PFSK-1 (cell line): ENCODE data around the gene FAM221B.

Experiments
- FOXP2 ChIP-seq: optimal IDR thresholded peaks from 2 replicates; pipeline ENCODE3; 2011; ENCODE audit warnings: borderline replicate concordance, control low read depth, inconsistent platforms; ENCODE audit not compliant: insufficient read depth; ENCODE audit errors: extremely low read length, extremely low read depth
- POLR2AphosphoS5 ChIP-seq: IDR thresholded peaks from 2 replicates; pipeline ENCODE4 v1.6.1; 2012; ENCODE audit warnings: low read depth, mild to moderate bottlenecking, control low read depth, low read length, moderate library complexity
- SIN3A ChIP-seq: IDR thresholded peaks from 2 replicates; pipeline ENCODE4 v1.6.1; 2012; ENCODE audit warnings: mild to moderate bottlenecking, low read length, moderate library complexity, borderline replicate concordance; ENCODE audit not compliant: insufficient read depth
- TAF1 ChIP-seq: IDR thresholded peaks from 2 replicates; pipeline ENCODE4 v1.6.1; 2012; ENCODE audit warnings: low read length, control low read depth, borderline replicate concordance; ENCODE audit not compliant: insufficient read depth
- TF ChIP-seq, protein P1 (sequence below), 2 experiments: IDR thresholded peaks; 2 replicates each; pipeline versions ENCODE4 v1.6.1 to v1.8.0; 2011 to 2012; ENCODE audit warnings: low read depth in 2 of 2, low read length in 2 of 2, control low read depth in 1 of 2, inconsistent platforms in 1 of 2, mild to moderate bottlenecking in 1 of 2, moderate library complexity in 1 of 2; ENCODE audit not compliant: insufficient read depth in 1 of 2

FAM221B gene

DNA sequence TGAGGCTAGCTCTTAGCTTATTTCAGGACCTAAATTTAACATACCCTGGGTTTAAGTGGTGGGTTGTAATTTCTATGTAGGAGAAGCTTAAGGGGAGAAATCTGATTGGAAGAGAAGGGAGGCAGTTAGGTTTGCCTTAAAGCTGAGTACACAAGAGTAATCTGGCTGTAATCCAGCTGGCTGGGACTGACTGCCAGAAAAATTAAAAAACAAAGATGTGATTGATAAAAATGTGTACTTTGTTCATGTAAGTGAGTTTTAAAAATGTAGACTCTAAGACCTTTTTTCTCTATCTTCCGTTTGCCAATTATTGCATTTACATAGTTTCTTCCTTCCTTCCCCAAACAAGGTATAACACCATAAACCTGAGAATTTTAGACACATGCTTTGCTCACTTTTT lies 57.0 kb downstream of the FAM221B start:
- no peak for TF ChIP-seq FOXP2
- TF ChIP-seq SIN3A = no peak
- TF ChIP-seq, protein P1, sequence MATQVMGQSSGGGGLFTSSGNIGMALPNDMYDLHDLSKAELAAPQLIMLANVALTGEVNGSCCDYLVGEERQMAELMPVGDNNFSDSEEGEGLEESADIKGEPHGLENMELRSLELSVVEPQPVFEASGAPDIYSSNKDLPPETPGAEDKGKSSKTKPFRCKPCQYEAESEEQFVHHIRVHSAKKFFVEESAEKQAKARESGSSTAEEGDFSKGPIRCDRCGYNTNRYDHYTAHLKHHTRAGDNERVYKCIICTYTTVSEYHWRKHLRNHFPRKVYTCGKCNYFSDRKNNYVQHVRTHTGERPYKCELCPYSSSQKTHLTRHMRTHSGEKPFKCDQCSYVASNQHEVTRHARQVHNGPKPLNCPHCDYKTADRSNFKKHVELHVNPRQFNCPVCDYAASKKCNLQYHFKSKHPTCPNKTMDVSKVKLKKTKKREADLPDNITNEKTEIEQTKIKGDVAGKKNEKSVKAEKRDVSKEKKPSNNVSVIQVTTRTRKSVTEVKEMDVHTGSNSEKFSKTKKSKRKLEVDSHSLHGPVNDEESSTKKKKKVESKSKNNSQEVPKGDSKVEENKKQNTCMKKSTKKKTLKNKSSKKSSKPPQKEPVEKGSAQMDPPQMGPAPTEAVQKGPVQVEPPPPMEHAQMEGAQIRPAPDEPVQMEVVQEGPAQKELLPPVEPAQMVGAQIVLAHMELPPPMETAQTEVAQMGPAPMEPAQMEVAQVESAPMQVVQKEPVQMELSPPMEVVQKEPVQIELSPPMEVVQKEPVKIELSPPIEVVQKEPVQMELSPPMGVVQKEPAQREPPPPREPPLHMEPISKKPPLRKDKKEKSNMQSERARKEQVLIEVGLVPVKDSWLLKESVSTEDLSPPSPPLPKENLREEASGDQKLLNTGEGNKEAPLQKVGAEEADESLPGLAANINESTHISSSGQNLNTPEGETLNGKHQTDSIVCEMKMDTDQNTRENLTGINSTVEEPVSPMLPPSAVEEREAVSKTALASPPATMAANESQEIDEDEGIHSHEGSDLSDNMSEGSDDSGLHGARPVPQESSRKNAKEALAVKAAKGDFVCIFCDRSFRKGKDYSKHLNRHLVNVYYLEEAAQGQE (IDR thresholded peaks at IDR 0.05; ENCODE audit: insufficient read depth in 1 of 2, low read depth in 2 of 2, low read length in 2 of 2) = no peak
- no peak for TF ChIP-seq TAF1
- no peak for TF ChIP-seq POLR2AphosphoS5

DNA sequence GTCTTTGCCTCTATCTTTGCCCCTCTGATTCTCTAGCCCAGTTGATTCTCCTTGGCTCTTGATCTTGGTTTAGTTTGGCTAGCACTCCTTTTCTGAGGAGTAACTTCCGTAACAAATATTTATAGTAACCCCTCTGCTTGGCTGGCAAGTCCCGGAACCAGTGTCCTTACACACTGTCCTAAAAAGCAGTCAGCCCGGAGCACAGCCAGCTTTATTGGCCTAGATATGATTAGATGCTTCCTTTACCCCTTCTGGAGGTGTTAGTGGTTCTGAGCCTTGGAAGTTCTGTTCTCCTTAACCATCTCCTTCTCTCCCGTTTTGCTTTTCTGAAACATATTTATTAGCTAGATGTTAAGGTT lies 57.5 kb downstream of the FAM221B start:
- TF ChIP-seq FOXP2 = no peak
- no peak for TF ChIP-seq POLR2AphosphoS5
- no peak for TF ChIP-seq SIN3A
- TF ChIP-seq, protein P1 (IDR thresholded peaks at IDR 0.05; ENCODE audit: insufficient read depth in 1 of 2, low read depth in 2 of 2, low read length in 2 of 2) = no peak
- TF ChIP-seq TAF1 = no peak

DNA sequence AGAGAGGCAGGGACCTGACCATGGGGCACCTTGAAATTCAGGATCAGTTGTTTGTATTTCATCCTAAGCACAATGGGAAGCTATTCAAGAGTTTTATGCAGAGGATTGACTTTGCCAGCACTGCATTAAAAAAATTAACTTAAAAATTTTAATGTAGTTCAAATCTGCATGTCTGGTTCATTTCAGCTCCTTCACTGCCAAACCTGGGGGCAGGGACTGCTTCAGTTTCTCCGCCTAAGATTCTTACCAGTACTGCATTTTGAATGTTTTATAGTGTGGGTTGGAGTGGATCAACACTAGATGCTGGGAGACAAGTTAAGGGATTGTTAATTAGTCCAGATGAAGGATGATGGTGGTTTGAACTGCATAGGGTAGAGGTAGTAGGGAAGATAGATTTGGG lies 58.8 kb downstream of the FAM221B start:
- TF ChIP-seq POLR2AphosphoS5 = no peak

DNA sequence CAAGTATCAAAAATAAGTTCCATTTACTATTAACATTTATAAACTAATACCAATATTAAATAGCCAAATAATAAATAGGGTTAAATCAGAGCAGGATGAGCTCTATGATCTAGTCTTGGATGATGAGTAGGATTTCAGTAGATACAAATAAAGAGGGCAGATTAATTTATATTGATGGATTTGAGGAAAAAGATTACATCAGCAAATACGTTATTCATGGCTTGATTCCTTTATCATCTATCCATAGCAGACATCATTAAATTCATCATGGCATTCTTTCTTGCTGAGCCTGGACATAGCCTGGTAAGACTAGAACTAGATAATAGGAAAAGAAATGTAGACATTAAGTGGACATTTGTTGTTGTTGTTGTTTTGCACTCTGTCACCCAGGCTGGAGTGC lies 61.1 kb downstream of the FAM221B start:
- TF ChIP-seq FOXP2 (no peak), SIN3A (no peak), POLR2AphosphoS5 (no peak), TAF1 (no peak)
- TF ChIP-seq, protein P1 (IDR thresholded peaks at IDR 0.05; ENCODE audit: insufficient read depth in 1 of 2, low read depth in 2 of 2, low read length in 2 of 2) = no peak

DNA sequence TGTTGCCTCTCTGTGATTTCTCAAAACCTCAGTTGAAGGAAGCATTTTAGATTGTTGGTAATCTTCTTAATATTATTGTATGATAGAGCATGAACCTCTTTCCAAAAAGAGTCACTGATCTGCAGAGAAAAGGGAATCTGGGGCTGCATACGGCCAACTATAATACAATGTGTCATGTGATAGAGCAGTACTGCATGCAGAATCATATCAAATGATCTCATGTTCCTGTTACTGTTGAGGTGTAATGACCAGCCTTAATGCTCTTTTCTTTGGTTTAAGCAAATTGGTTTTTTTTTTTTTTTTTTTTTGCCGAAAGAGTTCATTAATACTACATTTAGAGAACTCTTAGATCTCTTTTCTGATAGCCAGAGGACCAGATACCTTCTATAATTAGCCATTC lies 61.5 kb downstream of the FAM221B start:
- TF ChIP-seq POLR2AphosphoS5 (no peak), TAF1 (no peak), SIN3A (no peak)
- TF ChIP-seq, protein P1 (IDR thresholded peaks at IDR 0.05; ENCODE audit: insufficient read depth in 1 of 2, low read depth in 2 of 2, low read length in 2 of 2) = no peak
